GM13976 (cell line): ENCODE measurements around the gene LLPH.
A peak's percentile ranks its signal among the peaks of the same experiment; 100 is the strongest.

Experiments
- DNase-seq: peaks from one replicate; pipeline ENCODE4 v3.0.0; 2012; ENCODE audit warnings: low spot score
- CTCF ChIP-seq: IDR thresholded peaks from 2 replicates; pipeline ENCODE4 v1.5.1; 2012; ENCODE audit warnings: borderline replicate concordance, mild to moderate bottlenecking; ENCODE audit not compliant: insufficient read depth; ENCODE audit errors: extremely low read depth, missing control alignments, control extremely low read depth
- in situ Hi-C: fragments of 300-500 bp; cut with MboI; formaldehyde crosslinking; loops from one replicate; pipeline ENCODE4 v1.12.0; 2022; ENCODE audit warnings: low sequenced_read_pairs, mixed read lengths, inconsistent platforms; ENCODE audit not compliant: unreplicated experiment

LLPH gene

GRCh38 chr12:66072135-66072534 is 58.4 kb downstream of the LLPH start:
- DNase-seq, result peak; percentile 42
- in situ Hi-C loops, result no loop called here
- no peak for TF ChIP-seq CTCF

DNA sequence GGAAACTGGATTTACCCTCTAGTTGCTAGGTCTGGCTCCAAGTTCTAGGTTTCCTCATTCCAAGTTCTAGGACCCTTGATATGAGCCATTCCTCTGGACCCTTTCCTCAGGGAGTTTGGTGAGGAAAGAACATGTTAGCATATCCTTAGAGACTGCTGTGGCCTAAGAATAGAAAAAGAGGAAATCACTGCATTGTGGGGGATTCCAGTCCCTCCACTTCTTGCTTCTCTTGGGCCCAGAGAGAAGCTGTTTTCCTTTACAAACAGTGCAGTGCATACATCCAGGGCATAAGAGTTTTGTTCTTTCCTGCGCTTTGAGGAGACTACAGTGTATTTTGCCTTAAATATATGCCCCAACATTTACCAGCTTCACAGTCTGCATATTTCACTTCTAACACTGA is 59.0 kb downstream of the LLPH start:
- in situ Hi-C loops, result no loop called here
- DNase-seq, result no peak
- no peak for TF ChIP-seq CTCF

DNA sequence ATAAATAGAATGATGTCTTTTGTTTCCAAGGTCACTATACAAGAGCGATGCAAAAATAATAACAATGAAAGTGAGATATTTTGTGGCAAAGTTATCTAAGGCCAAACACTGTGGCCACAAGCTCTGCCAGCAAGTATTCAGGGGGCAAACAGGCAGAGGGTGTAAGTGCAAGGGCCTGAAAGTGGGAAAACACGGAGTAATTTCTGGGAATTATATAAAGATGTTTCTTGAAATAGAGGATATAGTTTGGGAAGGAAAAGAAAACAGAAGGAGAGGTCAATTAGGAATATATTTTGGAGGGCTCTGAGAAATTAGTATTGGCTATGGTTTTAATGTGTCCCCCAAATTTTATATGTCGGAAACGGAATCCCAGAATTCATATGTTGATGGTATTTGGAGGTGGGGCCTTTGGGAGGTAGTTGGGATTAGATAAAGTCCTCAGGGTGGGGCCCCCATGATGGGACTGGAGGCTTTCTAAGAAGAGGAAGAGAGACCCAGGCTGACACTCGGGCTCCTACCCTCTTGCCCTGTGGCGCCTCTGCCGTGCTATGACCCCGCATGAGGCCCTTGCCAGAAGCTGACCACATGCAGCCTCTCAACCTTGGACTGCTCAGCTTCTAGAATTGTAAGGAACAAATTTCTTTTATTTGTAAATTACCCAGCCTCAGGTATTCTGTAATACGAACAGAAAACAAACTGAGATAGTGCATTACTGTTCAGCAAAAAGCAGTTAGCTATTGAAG is 60.0 kb downstream of the LLPH start:
- no peak for TF ChIP-seq CTCF
- in situ Hi-C loops, result no loop called here
- no peak for DNase-seq

GRCh38 chr12:66066929-66067523 is 63.5 kb downstream of the LLPH start:
- TF ChIP-seq CTCF, result no peak

More at GRCh38 chr12:66066929-66067523, 63.5 kb downstream of the LLPH start:
- DNase-seq, result no peak
- in situ Hi-C loops, result no loop called here
